ENCODE data around the gene NT5DC2.

NT5DC2 gene

DNA sequence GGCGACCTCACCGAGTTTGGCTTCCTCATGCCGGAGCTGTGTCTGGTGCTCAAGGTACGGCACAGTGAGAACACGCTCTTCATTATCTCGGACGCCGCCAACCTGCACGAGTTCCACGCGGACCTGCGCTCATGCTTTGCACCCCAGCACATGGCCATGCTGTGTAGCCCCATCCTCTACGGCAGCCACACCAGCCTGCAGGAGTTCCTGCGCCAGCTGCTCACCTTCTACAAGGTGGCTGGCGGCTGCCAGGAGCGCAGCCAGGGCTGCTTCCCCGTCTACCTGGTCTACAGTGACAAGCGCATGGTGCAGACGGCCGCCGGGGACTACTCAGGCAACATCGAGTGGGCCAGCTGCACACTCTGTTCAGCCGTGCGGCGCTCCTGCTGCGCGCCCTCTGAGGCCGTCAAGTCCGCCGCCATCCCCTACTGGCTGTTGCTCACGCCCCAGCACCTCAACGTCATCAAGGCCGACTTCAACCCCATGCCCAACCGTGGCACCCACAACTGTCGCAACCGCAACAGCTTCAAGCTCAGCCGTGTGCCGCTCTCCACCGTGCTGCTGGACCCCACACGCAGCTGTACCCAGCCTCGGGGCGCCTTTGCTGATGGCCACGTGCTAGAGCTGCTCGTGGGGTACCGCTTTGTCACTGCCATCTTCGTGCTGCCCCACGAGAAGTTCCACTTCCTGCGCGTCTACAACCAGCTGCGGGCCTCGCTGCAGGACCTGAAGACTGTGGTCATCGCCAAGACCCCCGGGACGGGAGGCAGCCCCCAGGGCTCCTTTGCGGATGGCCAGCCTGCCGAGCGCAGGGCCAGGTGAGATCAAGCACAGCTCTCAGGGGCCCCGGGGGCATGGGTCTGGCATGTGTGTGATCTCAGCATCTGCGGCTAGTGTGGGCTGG lies 45.6 kb downstream of the NT5DC2 start:
- DNase-seq: no peak

DNA sequence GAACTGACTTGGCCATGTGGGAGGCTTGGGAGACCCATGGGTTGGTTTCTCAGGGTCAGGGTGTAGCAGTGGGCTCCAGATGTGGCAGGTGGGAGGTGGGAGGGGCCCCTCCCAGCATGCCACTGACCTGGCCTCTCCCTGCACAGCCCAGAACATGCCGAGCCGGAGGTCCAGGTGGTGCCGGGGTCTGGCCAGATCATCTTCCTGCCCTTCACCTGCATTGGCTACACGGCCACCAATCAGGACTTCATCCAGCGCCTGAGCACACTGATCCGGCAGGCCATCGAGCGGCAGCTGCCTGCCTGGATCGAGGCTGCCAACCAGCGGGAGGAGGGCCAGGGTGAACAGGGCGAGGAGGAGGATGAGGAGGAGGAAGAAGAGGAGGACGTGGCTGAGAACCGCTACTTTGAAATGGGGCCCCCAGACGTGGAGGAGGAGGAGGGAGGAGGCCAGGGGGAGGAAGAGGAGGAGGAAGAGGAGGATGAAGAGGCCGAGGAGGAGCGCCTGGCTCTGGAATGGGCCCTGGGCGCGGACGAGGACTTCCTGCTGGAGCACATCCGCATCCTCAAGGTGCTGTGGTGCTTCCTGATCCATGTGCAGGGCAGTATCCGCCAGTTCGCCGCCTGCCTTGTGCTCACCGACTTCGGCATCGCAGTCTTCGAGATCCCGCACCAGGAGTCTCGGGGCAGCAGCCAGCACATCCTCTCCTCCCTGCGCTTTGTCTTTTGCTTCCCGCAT lies 46.4 kb downstream of the NT5DC2 start:
- DNase-seq: no peak

DNA sequence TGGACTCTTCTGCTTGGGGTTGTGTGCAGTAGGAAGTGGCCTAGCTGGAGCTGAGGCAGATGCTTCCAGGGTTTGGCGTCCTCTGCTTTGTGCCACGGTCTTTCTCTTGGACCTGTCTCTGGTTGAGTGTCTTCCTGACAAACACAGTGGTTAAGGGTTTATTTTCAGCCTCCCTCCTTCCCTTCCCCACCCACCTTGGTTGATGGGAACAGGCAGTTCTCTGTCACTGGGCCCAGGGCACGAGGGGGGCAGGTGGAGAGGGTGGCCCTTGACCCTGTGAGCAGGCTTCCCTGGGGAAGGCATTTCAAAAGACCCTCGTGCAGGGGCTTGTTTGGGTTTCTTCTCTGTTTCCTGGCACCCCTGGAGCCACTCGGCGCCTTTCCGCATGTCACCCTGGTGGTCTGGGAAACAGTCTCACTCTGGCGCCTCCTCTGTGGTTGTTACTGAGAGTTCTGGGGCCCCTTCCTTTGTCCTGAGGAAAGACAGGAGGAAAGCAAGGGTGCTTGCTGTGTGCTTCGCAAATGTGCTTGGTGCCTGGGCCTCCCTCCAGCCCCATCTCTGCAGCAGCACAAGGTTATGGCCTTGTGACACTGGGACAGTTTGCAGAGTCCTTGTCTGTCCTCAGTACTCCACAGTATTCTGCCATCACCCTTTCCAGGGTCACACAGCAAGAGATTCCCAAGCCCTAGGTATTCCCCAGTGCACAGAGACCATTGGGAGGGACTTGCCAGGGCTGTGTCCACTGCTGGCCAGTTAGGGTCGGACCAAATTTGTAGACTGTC lies 48.8 kb downstream of the NT5DC2 start:
- DNase-seq: no peak

DNA sequence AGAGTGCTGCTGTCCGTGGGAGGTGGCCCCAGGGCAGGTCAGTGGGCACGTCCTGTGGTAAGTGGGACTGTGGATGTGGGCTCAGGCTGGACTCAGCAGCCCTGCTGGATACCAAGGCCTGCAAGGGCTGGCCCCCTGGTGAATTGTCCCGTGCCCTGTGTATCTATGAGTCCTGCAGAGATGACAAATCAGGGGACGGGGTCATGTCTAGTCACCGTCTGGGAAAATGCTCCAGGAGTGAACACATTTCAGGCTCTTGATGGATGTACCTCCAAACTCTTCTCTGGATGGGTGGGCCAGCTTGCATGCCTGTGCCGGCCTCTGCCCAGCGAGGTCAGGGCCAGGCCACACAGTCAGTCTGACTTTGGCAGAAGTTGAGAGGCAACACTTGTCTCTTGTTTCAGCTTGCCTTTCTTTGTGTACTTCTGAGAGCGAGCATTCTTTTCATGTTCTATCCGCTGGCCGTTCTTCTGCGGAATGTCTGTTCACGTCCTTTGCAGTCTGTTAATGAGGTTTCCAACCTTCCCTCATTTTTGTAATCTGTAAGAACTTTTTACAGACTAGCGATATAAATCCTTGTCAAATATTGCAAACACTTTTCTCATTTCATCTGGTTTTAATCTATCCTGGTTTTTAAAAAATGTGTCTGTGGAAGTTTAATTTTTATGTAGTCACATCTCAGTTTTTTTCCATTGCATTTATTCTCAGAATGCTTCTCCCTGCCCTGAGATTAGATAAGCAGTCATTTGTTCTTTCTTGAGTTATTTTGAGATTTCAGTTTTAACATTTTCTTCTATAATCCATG lies 49.9 kb downstream of the NT5DC2 start:
- no peak for DNase-seq

DNA sequence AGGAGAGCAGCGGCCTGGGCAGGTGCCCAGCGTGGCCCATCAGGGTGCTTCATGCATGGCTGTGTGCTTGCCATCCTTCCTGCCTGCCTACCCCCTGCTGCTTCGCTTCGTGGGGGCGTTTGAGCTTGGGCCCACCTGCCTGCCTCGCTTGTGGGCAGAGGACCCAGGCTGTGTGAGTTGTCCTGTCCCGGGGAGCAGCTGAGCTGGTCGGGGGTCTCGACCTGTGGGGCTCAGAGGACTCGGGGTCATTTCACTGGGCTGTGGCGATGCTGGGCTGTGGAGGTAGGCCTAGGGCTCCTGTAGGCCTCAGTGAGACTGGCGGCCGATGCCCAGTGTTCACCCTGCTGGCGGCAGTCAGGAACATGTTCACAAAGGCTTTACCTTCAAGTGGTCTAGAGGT lies 50.6 kb downstream of the NT5DC2 start:
- no peak for DNase-seq

DNA sequence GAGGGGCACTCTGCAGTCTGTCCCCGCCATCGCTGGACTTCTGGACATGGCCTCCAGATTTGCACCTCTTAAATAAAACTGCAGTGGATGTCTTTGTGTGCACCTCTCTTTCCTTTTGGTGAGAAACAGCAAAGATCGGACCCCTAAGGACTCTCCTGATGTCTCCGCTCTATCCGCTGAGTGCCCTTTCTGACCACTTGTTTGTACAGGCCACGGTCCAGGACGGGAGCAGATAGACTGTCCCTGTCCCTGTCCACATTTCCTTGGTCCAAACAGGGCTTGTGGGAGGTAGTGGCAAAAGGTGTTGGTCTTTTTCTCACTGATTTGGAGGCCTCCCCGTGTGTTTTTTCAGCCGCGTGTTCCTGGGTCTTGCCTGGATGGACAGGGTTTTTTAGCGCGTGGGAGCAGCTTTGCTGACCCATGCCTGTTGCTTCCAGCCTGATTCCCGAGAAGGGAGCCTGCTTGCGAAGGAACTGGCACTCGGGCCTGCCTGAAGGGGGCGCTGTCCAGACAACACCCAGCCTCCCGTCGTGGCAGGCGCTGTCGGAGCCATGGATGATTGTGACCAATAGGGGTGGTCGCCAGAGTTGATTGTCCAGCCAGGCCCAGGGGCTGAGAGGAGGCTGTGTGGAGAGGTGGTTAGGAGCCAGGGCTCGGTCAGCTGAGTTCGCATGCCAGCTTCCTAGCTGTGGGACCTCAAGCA lies 51.7 kb downstream of the NT5DC2 start:
- DNase-seq: no peak

DNA sequence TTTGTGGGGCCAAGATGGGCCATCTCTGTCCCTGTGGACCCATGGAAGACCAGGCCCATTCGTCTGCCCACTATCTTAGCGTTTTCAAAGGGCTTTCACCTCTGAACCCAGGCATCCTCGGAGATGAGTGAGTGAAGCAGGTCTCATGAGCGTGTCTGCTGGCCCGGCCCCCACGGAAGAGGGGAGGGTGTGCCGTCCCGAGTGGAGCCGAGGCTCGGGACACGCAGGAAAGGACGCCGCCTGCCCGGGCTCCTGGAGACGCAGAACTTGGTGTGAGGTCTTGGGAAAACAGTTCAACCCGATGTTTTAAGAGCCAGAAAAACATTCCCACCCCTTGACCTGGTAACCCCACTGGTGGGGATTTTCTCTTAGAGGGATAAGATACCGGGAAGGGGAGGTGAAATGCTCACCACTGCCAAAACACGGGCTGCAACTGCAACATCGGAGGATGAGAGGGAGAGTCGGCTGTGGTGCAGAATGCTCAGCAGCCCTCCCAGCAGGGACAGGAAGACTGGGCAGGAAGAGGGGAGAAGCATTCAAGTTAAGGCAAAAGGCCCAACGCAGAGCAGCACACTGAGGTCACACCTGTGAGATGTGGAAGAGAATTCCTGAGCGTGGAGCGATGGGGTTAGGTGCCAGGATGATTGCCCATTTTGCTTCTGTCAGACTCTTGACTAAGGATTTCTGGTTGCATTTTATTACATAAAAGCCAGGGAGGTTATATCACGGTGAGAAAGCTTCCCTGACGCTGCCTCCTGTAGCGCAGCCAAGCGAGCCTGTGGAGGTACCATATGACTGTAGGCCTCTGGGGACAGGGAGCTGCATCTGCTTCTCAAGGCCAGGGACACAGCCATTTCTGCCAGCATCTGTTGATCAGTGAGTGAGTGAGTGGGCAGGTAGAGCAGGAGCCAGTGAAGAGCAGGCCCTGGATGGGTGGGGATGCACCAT lies 52.6 kb downstream of the NT5DC2 start:
- DNase-seq: no peak

DNA sequence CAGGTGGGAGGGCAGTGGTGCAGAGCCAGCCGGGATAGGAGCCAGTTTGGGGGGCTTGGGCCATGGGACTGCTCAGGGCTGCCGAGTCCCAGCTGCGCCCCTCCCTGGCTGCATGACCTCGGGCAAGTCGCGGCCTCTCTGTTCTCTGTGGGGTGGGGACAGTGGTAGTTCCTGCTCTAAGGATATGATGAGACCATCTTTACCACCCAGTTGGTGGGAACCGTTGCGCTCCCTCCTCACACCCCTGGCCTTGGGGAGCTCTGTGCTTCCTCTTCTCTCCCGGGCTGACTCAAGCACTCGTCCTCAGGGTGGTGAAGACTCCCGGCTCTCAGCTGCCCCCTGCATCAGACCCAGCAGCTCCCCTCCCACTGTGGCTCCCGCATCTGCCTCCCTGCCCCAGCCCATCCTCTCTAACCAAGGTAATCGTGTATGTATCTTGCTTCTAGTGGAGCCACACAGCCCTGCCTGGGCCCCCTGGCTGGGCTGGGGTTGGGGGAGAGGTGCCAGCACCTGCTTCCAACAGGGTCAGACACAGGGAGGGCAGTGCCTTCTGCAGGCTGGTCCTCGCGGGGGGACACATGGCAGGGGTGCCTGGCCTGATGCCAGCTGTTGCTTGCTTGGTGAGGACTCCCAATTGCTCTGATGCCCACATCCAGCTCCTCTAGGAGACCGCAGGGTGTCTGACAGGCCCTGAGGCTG lies 53.6 kb downstream of the NT5DC2 start:
- DNase-seq: no peak

DNA sequence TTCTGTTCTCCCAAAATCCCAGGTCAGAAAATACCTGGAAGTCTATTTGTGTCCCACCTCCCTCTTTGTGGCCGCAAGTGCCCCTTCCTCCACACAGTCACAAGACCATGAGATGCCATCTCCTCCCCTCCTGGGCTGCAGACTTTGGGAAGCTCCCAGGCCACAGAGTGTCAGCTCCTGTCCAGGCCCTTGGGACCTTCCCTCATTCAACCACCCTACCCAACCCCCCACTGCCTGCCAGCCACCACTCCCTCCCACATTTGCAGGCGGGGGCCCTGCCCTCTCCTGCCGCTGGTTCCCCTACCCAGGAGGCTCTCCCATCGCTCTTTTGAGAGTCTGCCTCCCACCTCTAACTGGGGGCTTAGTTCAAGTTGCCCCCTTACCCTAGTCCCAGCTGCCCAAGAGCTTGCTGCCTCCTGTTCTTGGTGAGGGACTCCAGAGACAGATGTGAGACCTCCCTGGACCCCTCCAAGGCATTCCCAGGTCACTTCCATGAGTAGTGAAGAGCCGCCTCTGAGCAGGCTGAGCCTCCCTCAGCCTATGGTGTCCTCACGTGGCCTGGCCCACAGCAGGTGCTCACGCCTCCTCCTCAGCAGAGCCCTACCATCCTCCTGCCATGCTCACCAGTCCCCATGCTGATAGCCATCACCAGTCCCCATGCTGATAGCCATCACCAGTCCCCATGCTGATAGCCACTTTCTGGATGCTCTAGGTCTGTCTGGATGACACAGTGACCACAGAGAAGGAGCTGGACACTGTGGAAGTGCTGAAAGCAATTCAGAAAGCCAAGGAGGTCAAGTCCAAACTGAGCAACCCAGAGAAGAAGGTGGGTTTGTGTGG lies 54.4 kb downstream of the NT5DC2 start:
- no peak for DNase-seq

DNA sequence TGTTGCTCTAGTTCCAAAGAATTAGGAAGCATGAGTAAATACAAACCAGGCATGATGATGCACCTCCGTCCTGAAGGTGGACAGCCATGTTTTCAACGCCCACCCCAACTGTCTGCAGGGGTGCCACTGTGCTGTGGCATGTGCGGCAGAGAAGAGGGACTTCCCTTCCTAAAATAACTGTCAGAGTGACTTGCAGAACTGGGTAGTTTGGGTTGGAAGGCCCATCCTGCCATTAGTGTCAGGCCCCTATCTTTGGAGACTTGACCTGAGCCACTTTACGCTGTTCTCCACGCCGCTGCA lies 55.9 kb downstream of the NT5DC2 start:
- DNase-seq: no peak

DNA sequence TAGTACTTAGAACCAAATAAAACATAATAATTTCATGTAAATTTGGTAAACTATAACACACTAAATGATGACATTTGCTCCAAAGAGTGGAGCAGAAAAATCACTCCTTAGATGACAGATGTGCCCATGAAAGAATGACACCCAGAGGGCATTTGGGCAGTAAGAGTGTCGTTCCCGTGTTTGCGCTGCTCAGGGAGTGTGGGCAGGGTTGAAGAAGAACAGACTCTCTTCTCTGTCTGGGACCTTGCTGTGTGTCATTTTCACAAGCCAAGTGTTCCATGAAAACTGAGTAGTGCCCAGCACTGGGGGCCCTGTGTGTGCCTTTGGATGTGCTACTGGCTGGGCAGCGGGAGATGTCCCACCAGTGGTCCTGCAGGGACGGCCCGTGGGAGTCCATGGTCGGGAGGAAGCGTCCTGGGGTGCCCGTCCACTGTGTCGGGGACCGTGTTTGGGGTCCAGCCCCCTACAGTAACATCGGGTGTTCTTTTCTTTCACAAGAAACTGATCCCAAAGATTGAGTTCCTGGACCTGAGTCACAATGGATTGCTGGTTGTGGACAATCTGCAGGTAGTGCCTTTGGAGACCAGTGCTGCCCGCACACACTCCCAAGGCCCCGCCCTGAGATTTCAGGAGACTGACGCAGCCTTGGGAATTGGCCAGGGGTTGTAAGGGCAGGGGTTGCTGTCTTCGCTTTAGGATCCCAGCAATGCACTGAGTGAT lies 56.4 kb downstream of the NT5DC2 start:
- DNase-seq: no peak
